T-helper 17 cell (primary cell): ENCODE data around the gene HOXB4. TPM values are rescaled to one million over a fixed set of nuclear protein-coding genes. Genes with fewer than 3 reads are reported as not detected.
A peak's percentile ranks its signal among the peaks of the same experiment; 100 is the strongest.

Experiments used
- ATAC-seq: fragments of 150-1000 bp; cut with Tn5 transposase; 2 replicates; pipeline ENCODE4 v1.10.0; 2021; ENCODE audit warnings: mild to moderate bottlenecking, moderate library complexity
- DNase-seq, 3 donors: peaks; one replicate each; pipeline versions ENCODE4 v3.0.0 to v3.0.0-alpha.2; 2020 to 2021
- H3K9me3 ChIP-seq: one replicate; pipeline ENCODE4 v1.7.0; 2013; ENCODE audit warnings: low read length, mild to moderate bottlenecking; ENCODE audit not compliant: control insufficient read depth, poor library complexity, severe bottlenecking
- H3K27ac Mint-ChIP-seq: one replicate; pipeline ENCODE4 v1.8.0; 2022; ENCODE audit warnings: mild to moderate bottlenecking, moderate library complexity, mixed read lengths
- H3K27me3 Mint-ChIP-seq: one replicate; pipeline ENCODE4 v1.8.0; 2022; ENCODE audit warnings: mixed read lengths
- H3K36me3 Mint-ChIP-seq: one replicate; pipeline ENCODE4 v1.8.0; 2022; ENCODE audit warnings: low read depth, mixed read lengths
- H3K4me1 Mint-ChIP-seq: one replicate; pipeline ENCODE4 v1.8.0; 2022; ENCODE audit warnings: mild to moderate bottlenecking, mixed read lengths
- H3K4me3 Mint-ChIP-seq: one replicate; pipeline ENCODE4 v1.8.0; 2022; ENCODE audit warnings: mild to moderate bottlenecking, moderate library complexity, mixed read lengths
- total RNA-seq, 4 donors: library from RNA in 2 of 4; stranded (reverse) in 2 of 4; gene quantifications; one replicate each; pipeline ENCODE4 v1.2.3 and lab custom pipeline; 2022 to 2026

The HOXB4 gene
- total RNA-seq, 2 donors from 2014 or later = 0.91 to 1.8 TPM

DNA sequence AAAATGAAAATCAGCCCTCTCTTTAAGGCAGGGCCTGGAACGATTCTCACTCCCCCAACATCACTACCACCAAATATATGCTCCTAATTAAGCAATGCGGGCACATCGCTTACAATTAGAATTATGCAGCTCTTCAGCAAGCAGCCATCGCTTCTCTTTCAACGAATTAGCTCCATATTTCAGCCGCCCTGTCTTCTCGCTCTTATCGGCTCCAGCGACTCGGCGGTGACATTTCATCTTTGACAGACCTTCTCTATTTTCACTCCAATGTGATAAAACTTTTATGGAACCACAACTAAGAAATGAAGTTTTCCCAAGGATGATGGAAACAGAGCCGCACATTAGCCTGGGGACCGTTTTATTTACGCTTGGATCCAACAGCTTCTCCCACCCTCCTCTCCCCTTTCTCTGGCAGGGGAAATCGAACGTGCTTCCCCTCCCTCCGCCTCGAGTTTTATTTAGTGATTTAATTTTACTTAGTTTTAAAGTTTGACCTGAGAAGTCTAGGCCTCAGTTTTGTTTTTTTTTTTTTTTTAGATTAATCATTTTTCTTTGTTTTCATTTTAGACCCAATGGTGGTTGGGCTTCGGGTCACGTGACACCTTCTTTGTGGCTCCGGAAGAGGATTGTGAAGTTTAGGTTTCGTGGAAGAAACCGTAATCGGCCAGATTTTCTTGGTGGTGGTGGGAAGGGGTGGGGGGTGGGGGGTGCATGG is 30.2 kb downstream of the HOXB4 start:
- no peaks in the 10 kb centered on the region for H3K9me3 ChIP-seq
- Mint-ChIP-seq H3K36me3 (peaks cover 2% of the 10 kb centered on the region), H3K27ac (peak overlapping the region; percentile 98), H3K4me3 (peak overlapping the region; percentile 72), H3K4me1 (peaks cover 15% of the 10 kb centered on the region), H3K27me3 (no peaks in the 10 kb centered on the region)
- DNase-seq = no peak
- no peak for ATAC-seq

DNA sequence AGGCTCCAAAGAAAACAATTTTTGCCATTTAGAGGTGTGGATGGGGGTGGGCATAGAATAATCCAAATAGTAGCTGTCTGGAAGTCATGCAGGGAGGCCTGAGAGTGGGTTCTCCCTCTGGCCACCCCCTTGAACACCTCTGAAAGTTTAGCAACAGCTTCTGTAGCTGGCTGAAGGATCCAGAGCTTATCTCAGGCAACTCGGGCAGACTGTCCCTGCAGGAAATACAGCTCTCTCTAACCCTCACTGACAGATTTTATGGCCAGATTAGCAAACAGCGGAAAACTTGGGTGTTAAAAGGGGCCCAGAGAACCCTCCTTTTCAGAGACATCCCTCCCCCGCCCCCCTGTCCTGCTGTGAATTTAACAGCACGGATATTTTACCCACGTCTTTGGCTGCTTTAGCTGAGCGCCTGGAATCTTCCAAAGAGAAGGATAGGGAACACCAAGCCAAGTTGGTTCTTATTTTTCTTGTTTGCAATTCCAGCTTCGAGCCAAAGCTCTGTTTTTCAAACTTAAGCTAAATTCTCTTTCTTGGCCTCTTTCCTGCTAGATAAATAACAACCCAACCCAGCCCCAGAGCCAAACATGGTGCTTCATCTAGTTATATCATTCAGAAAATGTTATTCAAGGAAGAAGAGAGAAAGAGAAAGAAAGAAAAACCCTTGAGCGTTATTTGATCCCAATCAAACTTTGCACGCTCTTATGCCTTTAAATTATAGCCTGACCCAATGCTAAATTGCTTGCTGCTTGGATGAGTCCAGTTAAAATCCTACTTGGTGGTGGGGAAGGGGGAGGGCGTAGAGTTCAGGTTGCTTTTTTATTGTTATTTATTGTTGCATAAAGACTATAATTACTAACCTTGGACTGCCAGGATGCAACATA is 31.0 kb downstream of the HOXB4 start:
- Mint-ChIP-seq H3K4me1 (peaks cover 19% of the 10 kb centered on the region), H3K27me3 (peaks cover 3% of the 10 kb centered on the region), H3K36me3 (peaks cover 6% of the 10 kb centered on the region), H3K4me3 (peak overlapping the region; percentile 96), H3K27ac (peak overlapping the region; percentile 98)
- H3K9me3 ChIP-seq = no peaks in the 10 kb centered on the region
- DNase-seq (no peak), ATAC-seq (no peak)

DNA sequence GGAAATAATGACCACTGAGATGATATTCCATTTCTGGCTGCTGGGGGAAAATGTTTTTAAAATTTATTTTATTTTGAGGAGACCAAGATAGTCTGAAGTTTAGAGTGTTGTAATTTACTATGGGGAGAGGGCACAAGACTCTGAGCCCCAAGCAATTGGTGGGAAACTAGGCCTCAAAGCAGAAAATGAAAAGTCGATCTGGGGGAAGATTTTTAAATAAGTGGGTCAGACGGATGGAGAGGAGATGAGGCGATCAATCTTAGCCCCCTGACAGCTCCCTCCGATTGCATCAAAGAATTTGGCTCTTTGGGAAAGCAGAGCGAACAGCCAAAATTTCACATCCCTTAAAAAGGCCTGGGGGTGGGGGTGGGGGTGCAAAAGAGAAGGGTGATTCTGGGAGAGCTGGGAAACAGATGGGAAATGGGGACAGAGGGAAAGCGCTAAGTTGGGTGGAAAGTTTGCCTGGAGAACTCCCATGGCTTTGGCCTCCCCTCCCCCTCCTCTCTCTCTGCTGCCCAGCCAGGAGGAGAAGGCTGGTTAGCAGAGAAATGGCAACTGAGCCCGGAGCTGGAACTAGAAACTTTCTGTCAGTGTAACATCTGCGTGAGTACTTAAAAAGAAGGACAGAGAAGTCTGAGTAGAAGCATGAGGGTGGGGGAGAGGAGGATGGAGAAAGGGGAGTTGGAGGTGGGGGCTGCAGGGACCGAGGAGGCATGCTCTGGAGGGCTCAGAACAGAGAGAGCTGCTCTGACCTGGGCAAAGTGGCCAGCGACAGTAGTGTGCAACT is 31.8 kb downstream of the HOXB4 start:
- Mint-ChIP-seq H3K36me3 (peaks cover 10% of the 10 kb centered on the region), H3K27ac (peak overlapping the region; percentile 98), H3K4me3 (peak overlapping the region; percentile 96), H3K27me3 (peaks cover 8% of the 10 kb centered on the region), H3K4me1 (peaks cover 24% of the 10 kb centered on the region)
- ATAC-seq = no peak
- DNase-seq = no peak
- no peaks in the 10 kb centered on the region for H3K9me3 ChIP-seq

DNA sequence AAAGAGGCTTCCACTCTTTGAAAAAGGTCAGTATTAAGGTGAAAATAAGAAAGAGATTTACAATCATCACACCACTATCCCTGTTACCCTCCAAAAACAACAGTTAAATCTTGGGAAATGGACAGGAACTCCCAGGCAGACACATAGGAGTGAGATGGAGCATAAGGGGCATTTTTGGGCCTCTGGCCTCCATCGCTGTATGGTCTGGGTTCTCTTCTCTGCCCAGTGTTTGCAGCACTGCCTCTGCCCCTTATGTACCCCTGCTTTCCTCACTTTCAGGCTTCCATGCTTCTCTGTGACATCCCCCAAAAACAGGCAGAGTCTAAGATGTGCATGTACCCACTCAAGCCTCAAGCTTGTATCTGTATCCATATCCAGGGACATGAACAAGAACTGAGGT is 32.6 kb downstream of the HOXB4 start:
- H3K27ac Mint-ChIP-seq = peak overlapping the region; percentile 98
- no peak for DNase-seq
- H3K4me3 Mint-ChIP-seq = peak overlapping the region; percentile 96

DNA sequence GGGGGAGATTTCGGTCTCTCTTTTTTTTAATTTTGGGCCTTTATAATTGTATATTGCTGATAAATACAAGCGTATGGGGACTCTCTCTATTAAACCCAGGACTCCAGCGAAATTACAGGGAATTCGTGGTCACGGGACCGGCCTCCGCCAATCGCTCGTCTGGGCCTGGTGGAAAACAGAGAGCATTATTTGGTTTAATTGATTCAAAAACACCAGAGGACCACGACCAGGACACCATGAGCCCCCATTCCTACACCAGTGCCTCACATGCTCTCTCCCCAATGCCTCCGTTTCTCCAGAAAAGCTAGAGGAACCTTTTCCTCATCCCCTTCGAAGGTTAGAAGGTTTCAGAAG is 33.2 kb downstream of the HOXB4 start, which contains the start of gene HOXB2:
Gene HOXB2 (minus strand): TSS at position 88 of the 354 bp plus-strand sequence. CDS start 198 bp downstream, outside the sequence.
- H3K4me3 Mint-ChIP-seq = peak within 1 kb of the TSS; percentile 96
- H3K4me1 Mint-ChIP-seq = peaks cover 33% of the 10 kb centered on the region
- peaks cover 11% of the 10 kb centered on the region for H3K27me3 Mint-ChIP-seq
- no peak for ATAC-seq
- no peaks in the 10 kb centered on the region for H3K9me3 ChIP-seq
- H3K27ac Mint-ChIP-seq = peak within 1 kb of the TSS; percentile 98
- peaks cover 10% of the 10 kb centered on the region for H3K36me3 Mint-ChIP-seq
- no peak for DNase-seq

More for the DNA sequence above, 32.6 kb downstream of the HOXB4 start:
- H3K36me3 Mint-ChIP-seq = peaks cover 10% of the 10 kb centered on the region
- H3K27me3 Mint-ChIP-seq = peaks cover 8% of the 10 kb centered on the region
- peaks cover 28% of the 10 kb centered on the region for H3K4me1 Mint-ChIP-seq
- no peaks in the 10 kb centered on the region for H3K9me3 ChIP-seq
- no peak for ATAC-seq

DNA sequence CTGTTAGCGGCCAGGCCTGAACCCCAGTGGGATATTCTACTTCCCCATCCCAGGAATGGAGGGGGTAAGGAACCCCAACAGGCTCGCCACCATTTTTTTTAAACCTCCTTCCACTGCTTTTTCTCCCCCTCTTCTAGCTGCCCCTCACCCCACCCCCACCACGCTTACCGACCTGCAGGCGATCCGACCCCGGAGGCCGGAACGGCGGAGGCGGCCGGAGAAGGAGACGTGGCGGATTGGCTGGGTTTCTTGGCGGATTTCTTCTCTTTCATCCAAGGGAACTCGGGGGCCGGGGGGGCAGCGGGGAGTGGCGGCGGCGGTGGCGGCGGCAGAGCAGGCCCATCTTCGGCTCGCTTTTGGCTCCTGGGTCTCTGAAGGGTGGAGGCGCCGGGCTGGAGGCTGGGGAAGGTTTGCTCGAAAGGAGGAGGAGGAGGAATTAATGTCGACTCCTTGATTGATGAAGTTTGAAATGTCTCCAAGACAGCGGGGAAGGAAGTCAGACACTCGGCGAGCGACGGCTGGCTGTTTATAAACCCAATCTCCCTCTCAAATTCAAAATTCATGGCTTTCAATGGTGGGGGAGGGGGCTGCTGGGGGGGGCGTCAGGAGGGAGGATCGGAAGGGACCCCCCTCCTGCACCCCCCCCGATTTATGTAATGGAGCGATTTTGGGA is 33.7 kb downstream of the HOXB4 start:
- Mint-ChIP-seq H3K36me3 (peaks cover 10% of the 10 kb centered on the region), H3K27me3 (peaks cover 13% of the 10 kb centered on the region), H3K4me1 (peaks cover 35% of the 10 kb centered on the region), H3K4me3 (peak overlapping the region; percentile 96), H3K27ac (peak overlapping the region; percentile 98)
- ATAC-seq (no peak), DNase-seq (peak in 2 of 3 donors; percentile 29 to 30)
- H3K9me3 ChIP-seq = no peaks in the 10 kb centered on the region

DNA sequence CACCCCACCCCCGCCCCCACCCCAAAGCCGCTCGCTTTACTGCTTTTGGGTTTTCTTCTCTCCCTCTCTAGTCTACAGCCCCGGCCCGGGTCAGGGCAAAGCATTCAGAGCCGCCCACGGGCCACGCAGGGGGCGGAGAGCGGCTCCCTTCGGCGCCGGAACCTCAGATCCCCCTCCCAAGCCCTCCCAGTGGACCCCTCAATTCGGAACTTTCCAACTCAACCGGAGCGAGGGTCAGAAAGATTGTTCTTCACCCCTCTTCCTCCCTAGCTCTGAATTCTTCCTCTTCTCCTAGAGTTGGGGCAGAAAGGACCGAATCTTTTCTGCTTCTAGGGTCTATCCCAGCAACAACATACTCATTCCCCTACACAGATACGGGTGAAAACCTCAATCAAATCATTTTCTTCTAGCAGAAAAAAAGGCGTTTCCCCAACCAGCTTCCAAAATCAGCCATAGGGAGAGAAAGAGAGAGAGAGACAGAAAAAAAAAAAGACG is 34.2 kb downstream of the HOXB4 start:
- DNase-seq (no peak), ATAC-seq (peak; percentile 42)
- peaks cover 13% of the 10 kb centered on the region for H3K27me3 Mint-ChIP-seq
- H3K9me3 ChIP-seq = no peaks in the 10 kb centered on the region
- peaks cover 33% of the 10 kb centered on the region for H3K4me1 Mint-ChIP-seq
- peak overlapping the region; percentile 98 for H3K27ac Mint-ChIP-seq
- H3K36me3 Mint-ChIP-seq = peaks cover 10% of the 10 kb centered on the region
- peak overlapping the region; percentile 96 for H3K4me3 Mint-ChIP-seq

DNA sequence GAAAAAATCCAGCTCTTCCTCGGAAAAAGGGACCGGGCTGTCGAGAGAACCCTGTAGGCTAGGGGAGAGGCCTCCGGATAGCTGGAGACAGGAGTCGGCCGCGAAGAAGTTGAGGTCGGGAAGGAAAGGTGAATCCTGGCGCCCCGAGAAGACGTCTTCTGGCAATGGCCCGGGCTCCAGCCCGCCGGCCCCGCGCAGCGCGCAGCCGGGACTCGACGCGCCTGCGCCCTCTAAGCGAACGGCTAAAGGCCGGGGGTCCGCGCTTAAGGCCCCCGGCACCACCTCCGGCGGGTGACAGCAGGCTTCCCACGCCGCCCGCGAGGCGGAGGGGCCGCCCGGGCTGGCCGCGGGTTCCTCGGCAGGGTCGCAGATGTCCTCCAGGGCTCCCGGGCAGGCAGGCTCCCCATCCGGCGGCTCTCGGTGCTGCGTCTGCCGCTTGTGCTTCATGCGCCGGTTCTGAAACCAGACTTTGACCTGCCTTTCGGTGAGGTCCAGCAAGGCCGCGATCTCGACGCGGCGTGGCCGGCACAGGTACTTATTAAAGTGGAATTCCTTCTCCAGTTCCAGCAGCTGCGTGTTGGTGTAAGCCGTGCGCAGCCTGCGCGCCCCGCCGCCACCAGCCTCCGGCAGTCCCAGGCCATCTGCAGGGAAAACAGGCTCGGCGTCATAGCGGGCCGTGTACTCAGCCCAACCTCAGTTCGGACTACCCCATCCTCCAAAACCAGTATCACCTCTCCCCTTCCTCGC is 34.9 kb downstream of the HOXB4 start:
- H3K9me3 ChIP-seq = no peaks in the 10 kb centered on the region
- peaks cover 32% of the 10 kb centered on the region for H3K4me1 Mint-ChIP-seq
- H3K27me3 Mint-ChIP-seq = peaks cover 13% of the 10 kb centered on the region
- peak overlapping the region; percentile 96 for H3K4me3 Mint-ChIP-seq
- ATAC-seq = peak; percentile 65
- peak overlapping the region; percentile 98 for H3K27ac Mint-ChIP-seq
- H3K36me3 Mint-ChIP-seq = peaks cover 10% of the 10 kb centered on the region
- DNase-seq = peak; percentile 34 to 49 (median 46)

DNA sequence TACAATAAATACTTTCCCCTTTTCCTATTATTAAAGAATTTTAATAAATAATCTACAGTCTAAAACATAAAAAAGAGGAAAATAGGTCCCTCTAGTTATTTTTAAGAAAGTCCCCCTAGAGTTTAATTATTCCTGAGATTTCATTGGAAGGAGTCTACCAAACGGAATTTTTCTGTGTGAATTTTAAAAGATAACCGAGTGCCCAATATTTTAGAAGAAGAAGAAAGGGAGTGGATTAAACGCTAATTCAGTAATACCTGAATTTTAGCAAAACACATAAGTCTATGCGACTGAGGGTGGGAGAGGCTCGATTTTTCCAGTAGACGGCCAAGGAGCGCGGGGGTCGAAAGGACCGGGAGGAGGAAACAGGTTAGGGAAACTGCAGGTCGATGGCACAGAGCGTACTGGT is 35.4 kb downstream of the HOXB4 start:
- peak overlapping the region; percentile 98 for H3K27ac Mint-ChIP-seq
- H3K27me3 Mint-ChIP-seq = peaks cover 13% of the 10 kb centered on the region
- no peaks in the 10 kb centered on the region for H3K9me3 ChIP-seq
- H3K36me3 Mint-ChIP-seq = peaks cover 10% of the 10 kb centered on the region
- no peak for ATAC-seq
- peak overlapping the region; percentile 96 for H3K4me3 Mint-ChIP-seq
- H3K4me1 Mint-ChIP-seq = peaks cover 30% of the 10 kb centered on the region
- DNase-seq = no peak

DNA sequence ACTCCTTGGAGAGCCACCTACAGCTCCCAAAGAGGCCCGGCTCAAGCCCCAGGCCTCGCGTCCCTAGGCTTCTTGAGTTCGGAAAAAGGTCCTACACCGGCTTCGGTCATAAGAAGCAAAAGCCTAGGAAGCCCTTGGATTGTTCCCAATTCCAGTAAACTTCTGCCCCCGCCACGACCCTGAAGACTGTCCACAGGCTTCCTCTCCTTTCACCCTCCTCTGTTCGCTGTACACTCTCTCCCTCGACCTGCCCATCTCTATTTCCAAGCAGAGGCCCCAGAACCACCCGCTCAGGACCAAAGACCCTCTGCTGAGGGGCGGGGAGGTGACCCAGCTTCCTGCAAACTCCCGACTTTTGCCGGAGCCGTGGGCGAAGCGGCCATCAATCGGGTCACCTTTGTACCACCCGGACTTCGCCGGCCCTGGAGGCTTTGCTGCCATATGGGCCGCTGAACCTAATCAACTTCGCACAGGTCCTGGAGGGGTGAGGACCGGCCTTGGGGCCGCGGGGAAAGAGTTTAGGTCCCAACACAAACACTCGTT is 36.0 kb downstream of the HOXB4 start:
- peak overlapping the region; percentile 96 for H3K4me3 Mint-ChIP-seq
- H3K9me3 ChIP-seq = no peaks in the 10 kb centered on the region
- DNase-seq (no peak), ATAC-seq (peak; percentile 17)
- peaks cover 35% of the 10 kb centered on the region for H3K4me1 Mint-ChIP-seq
- peaks cover 10% of the 10 kb centered on the region for H3K36me3 Mint-ChIP-seq
- peaks cover 15% of the 10 kb centered on the region for H3K27me3 Mint-ChIP-seq
- peak overlapping the region; percentile 98 for H3K27ac Mint-ChIP-seq

DNA sequence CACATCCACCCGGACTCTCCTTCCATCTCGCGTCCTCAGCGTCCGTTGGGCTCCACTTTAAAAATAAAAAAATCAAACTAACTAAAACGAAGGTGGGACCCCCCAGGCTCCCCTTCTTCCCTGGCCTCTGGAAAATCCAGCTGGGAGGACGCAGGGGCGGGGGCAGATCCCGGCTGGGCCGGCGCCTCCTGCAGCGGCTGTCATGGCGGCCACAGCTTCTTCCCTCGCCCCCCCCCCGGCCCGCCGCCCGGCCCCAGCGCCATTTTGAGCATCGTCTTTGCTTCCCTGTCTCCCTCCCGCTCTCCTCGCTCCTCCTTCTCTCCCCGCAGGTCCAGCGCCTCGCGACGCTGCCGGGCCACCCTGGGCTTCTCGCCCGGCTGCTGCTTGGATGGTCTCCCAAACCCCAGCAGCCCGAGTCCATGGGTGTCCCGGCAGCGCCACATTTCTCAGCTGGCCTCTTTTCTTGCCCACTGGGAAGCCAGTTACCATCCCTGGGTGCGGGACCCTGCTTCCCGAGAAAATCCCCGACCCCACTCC is 36.5 kb downstream of the HOXB4 start:
- DNase-seq (peak; percentile 26 to 35 (median 32)), ATAC-seq (peak; percentile 47)
- H3K9me3 ChIP-seq = no peaks in the 10 kb centered on the region
- Mint-ChIP-seq H3K36me3 (peaks cover 10% of the 10 kb centered on the region), H3K27ac (peak overlapping the region; percentile 98), H3K4me3 (peak overlapping the region; percentile 96), H3K4me1 (peaks cover 36% of the 10 kb centered on the region), H3K27me3 (peaks cover 18% of the 10 kb centered on the region)
